ENCODE measurements around the gene ADAT3.
"Not testable (repeated sequence)": the region's sequence is repeated elsewhere in the genome, so short reads cannot be mapped to it uniquely, and the experiment has no call there.

The ADAT3 gene

DNA sequence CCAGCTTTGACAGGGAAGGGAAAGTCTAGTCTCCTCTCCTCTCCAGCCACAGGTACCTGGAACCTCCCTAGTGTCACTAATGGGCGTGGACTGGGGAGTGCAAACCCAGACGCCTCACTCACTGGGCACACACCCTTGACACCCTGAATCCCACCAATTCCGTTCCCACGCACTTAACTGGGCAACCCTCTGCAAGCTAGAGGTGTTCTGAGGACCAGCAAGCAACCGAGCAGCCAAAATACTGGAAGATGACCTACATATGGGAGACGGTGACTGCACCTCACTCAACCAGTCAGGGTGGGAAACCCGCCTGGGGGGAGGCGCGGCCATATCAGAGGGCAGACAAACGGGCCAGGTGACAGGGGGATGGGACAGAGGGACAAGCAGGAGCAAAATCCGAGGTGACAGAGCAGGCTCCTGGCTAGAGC, 20.9 kb upstream of the ADAT3 start:
- DNase-seq, result no peak

DNA sequence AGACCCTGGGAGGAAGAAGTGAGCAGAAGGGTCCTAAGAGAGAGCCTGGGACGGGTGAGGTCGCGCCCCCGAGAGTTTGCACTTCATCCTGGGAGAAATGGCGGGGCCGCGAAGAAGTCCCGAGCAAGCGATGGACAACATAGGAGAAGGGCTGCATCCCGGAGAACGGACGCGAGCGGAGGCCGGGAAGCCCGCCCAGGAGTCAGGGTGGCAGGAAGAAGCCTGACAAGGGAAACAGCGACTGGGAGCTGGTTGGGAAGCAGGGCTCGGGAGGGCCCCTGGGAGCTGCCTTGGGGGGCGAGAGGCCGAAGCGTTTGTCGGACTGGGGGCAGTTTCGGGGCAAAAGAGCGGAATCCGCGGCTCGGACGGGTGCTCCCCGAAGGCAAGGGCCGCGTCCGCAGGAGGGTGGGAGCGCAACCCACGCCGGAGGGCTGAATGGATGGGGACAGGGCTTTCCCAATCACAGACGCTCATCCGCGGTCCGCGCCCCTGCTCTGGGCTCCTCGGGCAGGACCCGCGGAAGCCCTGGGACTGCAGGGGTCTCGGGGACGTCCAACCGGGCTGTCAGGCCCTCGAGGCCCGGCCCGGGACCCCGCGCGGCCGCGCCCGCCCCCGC, 20.4 kb upstream of the ADAT3 start:
- no peak for DNase-seq

DNA sequence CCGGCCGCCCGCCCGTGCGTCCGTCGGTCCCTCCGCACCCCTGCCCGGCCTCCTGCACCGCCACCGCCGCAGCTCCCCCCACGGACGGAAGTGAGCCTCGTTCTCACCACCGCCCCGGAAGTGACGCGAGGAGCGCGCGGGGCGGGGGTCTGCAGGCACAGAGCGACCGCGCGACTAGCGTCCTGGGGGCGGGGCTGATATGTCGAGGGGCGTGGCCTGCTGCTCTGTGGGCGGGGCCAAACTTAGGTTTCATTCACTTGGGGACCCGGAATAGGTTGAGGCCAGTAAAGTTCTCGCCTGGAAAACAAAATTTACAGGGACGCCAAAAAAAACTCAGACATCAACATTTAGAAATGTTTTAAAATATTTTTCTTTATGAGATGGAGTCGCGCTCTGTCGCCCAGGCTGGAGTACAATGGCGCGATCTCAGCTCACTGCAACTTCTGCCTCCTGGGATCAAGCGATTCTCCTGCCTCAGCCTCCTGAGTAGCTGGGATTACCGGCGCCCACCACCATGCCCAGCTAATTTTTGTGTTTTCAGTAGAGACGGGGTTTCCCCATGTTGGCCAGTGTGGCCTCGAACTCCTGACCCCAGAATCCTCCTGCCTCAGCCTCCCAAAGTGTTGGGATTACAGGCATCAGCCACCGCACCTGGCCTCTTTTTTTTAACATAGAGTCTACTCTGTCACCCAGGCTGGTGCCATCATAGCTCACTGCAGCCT, 19.6 kb upstream of the ADAT3 start, which contains the start of gene ABHD17A:
TSS of gene ABHD17A (minus strand) at position 99 of the 722 bp plus-strand sequence. CDS start 3,930 bp downstream, outside the sequence.
- peak; percentile 49 for DNase-seq

DNA sequence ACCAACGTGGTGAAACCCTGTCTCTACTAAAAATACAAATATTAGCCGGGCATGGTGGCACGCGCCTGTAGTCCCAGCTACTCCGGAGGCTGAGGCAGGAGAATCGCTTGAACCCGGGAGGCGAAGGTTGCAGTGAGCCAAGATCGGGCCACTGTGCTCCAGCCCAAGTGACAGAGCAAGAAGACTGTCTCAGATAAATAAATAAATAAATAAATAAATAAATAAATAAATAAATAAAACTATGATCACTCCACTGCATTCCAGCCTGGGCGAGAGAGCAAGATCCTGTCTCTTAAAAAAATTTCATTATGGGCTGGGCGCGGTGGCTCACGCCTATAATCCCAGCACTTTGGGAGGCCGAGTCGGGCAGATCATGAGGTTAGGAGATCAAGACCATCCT, 18.8 kb upstream of the ADAT3 start:
- not testable (repeated sequence) for DNase-seq

DNA sequence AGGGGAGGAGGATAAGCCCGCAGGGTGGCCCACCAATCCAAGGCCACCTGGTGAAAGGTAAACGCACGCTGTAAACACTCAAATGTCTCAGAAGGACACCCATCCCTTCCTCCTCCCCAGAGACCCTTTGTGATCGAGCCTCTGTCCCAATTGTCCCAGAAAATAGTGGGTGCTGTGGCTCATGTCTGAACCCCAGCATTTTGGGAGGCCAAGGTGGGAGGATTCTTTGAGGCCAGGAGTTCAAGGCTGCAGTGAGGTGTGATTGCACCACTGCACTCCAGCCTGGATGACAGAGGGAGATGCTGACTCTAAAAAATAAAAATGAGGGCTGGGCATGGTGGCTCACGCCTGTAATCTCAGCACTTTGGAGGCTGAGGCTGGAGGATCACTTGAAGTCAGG, 16.8 kb upstream of the ADAT3 start:
- no peak for DNase-seq

DNA sequence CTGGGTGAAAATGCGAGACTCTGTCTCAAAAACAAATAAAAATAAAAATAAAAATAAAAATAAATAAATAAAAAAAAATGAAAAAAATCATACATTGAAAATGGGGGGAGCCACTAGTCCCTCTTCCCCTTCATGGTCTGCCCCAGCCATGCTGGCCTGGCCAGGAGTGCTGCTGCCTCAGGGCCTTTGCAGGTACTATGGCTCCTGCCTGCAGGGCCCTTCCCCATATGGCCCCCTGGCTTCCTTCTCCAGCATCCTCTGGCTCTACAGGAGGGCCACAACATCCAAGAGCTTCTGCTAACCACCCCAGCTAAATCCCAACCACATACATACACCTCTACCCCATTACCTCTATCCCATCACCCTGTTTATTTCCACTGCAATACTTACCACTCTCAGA, 15.3 kb upstream of the ADAT3 start:
- no peak for DNase-seq

DNA sequence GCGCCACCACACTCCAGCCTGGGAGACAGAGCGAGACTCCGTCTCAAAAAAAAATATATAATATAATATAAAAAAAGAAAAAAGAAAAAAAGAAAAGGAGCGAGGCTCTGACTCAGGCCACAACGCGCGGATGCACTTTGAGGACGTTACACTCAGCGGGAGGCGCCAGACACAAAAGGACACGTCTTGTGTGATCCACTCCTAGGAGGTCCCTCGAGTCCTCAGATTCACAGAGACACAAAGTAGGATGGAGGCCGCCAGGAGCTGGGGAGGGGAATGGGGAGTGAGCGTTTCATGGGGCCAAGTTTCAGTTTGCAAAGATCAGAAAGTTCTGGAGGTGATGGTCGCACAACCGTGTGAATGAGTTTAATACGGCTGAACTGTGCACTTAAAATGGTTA, 11.4 kb upstream of the ADAT3 start:
- no peak for DNase-seq

DNA sequence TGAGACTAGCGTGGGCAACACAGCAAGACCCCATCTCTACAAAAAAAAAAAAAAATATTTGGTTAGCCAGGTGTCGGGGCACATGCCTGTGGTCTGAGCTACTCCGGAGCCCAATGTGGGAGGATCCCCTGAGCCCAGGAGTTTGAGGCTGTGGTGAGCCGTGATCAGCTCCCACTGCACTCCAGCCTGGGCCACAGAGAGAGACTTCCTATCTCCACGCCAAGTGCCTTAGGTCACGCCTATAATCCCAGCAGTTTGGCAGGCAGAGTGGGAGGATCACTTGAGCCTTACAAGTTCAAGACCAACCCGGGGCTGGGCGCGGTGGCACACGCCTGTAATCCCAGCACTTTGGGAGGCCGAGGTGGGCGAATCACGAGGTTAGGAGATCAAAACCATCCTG, 8.7 kb upstream of the ADAT3 start:
- DNase-seq, result no peak

DNA sequence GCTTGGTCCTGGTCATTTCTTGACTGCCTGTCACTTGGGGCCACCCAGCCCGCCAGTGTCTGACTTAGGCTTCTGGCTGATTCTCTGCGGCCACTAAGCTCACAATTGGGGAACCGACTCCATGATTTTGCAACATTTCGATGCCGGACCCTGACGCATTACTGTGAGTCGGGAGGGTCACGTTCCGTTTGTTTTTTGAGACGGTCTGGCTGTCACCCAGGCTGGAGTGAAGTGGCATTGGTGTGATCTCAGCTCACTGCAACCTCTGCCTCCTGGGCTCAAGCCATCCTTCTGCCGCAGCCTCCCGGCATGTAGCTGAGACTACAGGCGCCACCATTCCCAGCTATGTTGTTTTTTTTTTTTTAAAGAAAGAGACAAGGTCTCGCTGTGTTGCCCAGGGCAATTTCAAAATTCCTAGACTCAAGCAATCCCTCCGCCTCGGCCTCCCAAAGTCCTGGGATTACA, 3.2 kb upstream of the ADAT3 start:
- no peak for DNase-seq

DNA sequence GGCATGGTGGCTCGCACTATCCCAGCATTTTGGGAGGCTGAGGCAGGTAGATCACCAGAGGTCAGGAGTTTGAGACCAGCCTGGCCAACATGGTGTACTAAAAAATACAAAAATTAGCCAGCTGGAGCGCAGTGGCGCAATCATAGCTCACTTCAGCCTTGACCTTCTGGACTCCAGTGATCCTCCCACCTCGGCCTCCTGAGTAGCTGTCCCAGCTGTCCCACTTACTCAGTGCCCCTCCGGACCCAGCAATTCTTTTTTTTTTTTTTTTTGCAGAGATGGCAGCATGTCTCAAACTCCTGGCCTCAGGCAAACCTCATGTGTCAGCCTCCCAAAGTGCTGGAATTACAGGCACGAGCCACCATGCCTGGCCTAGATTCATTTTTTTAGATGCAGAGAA, 2.3 kb upstream of the ADAT3 start:
- no peak for DNase-seq

DNA sequence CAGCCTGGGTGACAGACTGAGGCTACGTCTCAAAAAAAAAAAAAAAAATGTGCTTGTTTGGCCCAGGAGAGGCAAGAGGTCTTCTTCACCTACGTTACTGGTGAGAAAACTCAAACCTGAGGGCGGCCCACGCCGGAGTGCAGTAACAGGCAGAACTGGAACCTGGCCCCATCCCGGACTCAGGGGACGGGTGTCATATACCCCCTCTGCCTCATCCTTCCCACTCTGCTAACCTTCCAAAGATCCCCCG, 414 bp upstream of the ADAT3 start:
- no peak for DNase-seq

DNA sequence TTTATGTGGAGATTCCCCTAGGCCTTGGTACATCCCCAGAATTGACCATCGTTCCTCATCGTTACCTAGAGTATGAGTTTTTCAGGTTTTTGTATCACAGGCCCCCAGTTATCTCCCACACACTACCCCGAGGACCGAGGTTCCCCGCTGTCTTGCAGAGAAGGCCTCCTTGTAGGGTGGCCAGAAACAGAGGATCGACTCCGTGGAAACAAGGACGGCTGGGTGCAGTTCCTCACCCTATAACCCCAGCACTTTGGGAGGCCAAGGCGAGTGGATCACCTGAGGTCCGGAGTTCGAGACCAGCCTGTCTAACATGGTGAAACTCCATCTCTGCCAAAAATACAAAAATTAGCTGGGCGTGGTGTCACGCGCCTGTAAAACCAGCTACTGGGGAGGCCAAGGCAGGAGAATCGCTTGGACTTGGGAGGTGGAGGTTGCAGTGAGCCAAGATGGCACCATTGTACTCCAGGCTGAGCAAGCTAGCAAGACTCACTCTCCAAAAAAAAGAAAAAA, 720 bp downstream of the ADAT3 start:
- DNase-seq, result no peak

DNA sequence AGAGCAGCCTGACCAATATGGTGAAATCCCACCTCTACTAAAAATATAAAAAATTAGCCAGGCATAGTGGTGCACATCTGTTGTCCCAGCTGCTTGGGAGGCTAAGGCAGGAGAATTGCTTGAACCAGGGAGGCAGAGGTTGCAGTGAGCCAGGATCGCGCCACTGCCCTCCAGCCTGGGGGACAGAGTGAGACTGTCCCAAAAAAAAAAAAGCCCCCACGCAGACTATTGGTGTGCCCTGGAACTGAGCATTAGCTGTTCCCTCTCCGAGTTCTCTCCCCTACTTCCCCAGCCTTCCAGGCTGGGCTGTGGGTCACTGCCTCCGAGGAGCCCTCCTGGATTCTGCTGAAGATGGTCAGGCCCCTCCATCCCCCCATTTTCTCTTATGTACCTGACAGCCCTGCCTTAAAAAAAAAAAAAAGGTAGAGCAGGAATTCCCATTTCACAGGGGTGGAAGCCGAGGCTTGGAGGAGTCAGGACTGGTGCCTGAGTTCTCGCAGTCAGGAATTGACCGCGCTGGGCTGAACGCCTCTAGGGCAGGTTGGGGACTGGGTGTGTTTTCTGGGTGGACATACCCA, 1.9 kb downstream of the ADAT3 start:
- no peak for DNase-seq

DNA sequence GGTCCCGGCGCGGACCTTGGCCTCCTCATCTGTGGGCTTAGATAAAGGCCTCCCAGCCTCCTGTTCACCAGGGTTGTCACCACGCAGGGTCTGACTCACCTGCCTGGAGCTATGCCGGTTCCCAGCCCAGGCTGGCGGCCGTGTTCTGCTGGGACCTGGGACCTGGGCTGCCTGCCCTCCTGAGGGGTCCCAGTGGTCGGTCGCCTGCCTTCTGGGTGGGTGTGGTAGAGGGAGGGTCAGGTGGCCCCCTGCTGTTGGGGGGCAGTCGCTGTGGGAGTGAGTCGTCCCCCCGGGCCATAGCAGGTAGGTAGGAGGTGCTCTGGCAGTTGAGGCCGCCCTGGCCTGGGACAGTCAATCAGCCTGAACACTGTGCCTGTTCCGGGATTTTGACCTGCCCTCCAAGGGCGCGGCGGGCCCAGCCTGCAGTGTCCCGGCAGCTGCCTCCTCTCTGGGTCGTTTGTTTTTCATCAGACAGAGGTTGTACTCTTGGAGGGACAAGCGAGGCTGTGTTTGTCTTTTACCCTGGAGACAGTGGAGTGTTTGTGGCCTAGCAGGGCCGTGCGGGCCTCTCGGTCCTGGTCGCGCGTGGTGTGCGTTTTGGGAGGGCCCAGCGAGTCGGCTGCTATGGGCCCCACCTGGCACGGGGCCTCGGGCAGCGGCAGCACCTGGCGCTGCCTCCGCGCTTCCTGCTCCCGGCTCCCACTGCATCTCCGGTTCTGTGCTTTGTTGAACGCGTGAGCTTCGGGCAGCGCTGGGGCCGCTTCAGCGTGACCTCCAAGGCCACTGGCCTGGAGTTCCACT, 2.6 kb downstream of the ADAT3 start:
- DNase-seq, result no peak

DNA sequence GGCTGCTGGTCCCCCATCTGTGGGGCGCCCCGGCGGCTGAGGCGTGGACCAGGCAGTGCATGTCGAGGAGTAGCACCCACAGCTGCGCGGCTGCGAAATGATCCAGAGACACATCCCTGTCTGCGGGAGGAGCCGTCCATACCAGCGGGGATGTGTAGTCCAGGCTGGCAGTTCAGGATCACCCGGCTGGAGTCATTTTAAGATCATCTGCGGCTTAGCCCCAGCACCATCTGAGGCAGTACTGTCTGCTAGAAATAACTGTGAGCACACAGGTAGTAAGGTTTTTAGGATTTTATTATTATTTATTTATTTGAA, 3.1 kb downstream of the ADAT3 start:
- DNase-seq, result no peak

DNA sequence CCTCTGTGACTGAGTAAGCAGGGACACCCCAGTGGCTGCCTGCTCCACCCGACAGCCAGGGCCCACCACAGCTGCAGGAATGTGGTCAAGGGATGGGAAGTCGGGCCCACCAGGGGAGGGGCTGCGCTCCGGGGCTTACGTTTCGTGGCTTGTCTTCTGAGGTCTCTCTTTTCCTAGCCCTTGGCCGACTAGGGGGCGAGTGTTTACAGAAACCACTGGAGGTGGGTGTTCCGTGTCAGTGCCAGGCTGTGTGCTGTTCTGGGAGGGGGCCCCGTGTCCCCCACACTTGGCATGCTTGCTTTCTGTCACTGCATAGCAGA, 4.5 kb downstream of the ADAT3 start:
- no peak for DNase-seq

DNA sequence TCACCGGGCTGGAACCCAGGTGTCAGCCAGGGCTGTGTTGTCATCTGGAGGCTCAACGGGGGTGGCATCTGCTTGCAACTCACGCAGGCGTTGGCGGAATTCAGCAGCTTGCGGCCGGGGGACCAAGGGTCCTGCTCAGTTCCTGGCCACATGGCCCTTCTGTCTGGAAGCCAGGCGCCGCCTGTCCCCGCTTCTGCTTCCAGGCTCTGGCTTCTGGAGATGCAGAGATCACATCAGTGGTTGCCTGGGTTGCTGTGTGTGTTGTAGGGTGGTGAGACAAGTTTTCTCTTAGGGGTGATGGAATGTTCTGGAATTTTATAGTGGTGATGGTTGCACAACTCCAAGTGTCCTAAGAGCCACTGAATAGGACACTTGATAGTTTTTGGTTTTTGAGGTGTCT, 5.0 kb downstream of the ADAT3 start:
- DNase-seq, result no peak

DNA sequence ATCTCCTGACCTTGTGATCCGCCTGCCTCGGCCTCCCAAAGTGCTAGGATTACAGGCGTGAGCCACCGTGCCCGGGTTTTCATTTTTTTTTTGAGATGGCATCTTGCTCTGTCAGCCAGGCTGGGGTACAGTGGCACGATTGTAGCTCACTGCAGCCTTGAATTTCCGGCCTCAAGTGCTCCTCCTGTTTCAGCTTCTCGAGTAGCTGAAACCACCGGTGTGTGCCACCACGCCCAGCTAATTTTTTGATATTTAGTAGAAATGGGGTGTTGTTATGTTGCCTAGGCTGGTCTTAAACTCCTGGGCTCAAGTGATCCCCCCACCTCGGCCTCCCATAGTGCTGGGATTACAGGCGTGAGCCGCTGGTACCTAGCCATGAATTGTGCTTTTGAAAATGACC, 5.9 kb downstream of the ADAT3 start:
- no peak for DNase-seq

DNA sequence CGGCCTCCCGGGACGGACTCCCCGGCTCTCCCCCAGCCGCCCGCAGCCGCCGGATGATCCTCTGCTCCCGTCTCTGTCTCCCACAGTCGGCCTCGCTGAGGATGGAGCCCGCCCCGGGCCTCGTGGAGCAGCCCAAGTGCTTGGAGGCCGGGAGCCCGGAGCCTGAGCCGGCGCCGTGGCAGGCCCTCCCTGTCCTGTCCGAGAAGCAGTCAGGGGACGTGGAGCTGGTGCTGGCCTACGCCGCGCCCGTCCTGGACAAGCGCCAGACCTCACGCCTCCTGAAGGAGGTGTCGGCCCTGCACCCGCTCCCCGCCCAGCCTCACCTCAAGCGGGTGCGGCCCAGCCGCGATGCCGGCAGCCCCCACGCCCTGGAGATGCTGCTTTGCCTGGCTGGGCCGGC, 6.8 kb downstream of the ADAT3 start:
- DNase-seq, result no peak

DNA sequence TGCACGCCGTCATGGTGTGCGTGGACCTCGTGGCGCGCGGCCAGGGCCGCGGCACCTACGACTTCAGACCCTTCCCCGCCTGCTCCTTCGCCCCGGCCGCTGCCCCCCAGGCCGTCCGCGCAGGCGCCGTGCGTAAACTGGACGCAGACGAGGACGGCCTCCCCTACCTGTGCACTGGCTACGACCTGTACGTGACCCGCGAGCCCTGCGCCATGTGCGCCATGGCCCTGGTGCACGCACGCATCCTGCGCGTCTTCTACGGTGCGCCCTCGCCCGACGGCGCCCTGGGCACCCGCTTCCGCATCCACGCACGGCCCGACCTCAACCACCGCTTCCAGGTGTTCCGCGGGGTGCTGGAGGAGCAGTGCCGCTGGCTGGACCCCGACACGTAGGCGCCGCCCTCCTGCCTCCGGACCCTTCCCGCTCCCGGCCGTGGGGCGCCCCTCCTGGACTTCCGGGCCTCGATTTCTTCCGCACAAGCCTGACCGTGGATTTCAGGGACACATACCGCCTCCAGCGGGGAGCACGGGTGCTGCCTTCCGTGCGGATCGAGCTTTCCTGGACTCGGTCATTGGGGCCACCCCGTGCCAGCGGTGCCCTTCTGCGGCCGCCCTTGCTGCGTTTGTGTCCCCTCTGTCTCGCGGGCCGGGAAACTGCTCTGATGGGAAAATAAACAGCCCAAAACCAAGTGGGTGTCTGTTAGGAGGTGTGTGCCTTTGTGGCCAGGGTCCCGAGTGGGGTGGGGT, 7.7 kb downstream of the ADAT3 start:
- no peak for DNase-seq

DNA sequence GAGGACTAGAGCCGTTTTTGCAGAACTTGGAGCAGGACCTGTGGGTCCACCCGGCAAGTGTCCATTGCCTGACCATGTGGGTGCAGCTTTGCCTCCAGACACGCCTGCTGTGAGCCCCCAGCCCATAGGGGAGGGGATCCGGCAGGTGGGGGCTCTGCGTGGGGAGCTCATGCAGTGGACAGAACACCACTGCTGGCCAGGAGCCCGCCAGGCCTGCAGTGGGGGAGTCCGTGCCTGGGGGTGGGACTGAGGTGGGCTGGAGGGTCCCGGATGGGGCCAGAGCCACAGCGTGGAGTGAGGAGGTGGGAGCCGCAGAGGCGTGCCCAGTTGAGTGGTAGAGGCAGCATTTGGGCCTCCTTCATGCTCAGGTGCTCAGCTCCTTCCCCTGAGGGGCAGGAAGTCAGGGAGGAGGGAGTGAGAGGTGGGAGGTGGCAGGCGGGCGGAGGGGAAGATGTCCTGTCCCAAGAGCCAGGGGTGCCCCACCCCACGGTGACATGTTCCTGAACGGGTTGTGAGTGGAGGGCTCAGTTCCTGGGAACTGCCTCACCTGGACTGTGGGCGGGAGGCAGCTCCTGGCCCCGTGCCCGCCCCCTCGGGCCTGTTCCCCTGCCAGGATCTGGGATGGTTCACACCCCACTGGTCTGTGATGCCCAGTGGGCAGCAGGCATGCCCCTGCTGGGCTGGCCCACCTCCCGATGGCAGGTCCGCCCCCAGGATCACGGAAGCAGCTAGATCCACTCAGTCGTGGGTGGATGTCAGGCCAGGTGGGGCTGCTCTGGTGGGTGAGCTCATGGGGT, 8.8 kb downstream of the ADAT3 start:
- DNase-seq, result no peak

DNA sequence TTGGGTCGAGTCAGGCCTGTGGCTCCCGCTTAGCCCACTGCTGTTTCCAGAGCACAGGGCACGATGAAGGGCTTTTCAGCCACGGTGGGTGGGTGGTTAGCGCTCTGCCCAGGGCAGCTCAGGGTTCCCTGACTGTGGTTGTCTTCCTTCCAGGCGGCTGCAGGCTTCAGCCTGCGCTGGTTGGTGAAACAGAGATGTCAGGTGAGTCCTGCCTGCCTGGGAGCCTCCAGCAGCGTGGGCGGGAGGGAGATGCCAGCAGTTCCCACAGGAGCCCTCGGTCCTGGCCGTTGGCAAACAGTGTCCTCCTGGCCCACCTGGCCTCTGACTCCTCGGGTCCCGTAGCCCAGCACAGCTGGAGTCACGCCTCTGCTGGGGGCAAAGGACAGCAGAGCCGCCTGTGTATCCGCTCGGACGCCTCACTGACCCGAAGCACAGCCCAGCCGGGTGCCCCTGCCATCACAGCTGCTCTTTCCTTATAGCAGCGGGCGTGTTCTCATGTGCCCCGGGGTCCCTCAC, 9.7 kb downstream of the ADAT3 start:
- DNase-seq, result no peak

Measured in DMS 273 treated with DMSO at 0.1 percent for 48 hours (cell line).